Measurements from ENCODE around the gene LRRC4C.

LRRC4C gene

DNA sequence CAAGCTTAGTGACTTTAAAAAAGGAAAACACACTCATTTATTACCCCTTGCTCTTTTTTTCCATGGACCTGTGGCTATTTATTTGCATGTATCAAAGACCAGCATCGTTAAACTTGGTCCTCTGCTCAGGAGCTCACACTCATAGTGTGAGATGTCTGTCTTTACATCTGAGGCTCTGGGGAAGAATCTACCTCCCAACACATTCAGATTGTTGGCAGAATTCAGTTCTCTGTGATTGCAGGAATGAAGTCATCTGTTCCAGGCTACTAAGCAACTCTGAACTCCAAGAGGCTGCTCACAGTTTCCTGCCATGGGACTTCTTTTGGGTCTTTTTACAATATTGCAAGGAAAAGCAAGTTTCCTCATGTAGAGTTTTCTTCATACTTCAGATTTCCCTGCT lies 138.8 kb downstream of the LRRC4C start:
- no peak for DNase-seq

GRCh38 chr11:41320238-41320637 lies 139.2 kb downstream of the LRRC4C start:
- no peak for DNase-seq

DNA sequence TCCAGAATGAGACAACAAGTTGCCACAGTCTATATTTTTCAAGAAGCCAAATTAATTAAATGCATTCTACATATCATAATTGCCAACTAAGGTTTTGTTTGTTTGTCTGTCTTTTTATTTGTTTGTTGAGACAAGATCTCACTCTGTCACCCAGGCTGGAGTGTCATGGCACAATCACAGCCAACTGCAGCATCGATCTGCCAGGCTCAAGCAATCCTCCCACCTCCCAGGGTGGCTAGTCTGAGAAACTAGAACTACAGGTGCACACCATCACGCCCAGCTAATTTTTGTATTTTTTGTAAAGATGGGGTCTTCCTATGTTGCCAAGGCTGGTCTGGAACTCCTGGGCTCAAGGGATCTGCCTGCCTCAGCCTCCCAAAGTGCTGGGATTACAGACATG lies 140.0 kb downstream of the LRRC4C start:
- no peak for DNase-seq

- DNase-seq: no peak
Measured at GRCh38 chr11:41316751-41317150, 142.7 kb downstream of the LRRC4C start.

DNA sequence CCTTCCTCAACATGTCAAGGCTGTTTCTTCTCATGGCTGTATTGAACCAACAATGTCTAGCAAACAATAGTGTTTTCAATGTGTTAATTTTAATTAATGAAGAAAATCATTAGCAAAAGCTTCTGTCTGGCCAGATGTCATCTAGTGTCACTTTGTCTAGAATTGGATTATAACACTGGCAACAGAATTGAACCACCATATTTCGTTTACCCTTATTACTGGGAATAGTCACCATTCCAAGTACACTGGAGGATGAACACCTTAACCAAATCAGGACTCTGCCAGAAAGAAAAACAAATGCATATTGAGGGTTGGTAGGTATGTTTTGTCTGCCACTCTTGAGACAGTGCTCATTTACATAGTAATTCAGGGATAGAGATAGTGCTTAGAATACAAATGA lies 146.2 kb downstream of the LRRC4C start:
- DNase-seq: no peak

- no peak for DNase-seq
Measured at GRCh38 chr11:41309716-41310115, 149.7 kb downstream of the LRRC4C start.

DNA sequence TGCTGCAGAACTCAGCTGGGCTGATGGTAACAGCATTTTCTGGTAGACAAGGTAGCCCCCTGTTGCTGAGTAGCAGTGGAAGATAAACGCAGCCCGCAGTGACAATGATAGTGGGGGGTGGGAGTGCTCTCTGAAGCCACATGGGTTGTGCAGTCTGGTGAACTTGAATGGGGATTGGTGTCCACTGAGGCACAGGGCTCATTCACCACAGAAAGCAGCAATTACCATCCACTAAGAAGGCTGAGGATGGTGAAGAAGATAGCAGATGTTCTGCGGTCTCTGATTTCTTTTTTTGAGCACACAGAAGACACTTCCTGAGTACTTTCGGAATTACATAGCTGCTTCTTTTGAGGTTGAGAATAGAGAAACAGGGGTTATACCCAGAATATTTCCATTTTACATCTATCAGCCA lies 150.3 kb downstream of the LRRC4C start:
- no peak for DNase-seq

DNA sequence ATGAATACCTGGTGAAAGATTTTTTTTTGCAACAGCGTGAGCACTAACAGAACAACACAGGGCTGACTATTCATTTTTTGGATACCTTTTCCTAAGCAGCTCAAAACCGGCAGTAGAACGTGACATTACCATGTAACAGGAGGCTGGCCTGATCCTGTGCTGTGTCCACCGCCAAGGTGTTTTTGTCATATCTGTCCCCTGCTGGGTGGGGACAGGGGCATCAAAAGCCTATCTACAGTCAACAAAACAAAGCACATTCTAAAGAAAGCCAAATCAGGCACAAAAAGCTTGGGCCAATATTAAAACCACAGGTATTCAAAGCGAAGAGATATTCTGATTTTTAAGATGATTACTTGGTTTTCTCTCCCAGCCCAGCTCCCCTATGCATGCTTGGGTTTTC lies 151.2 kb downstream of the LRRC4C start:
- DNase-seq: no peak

GRCh38 chr11:41307296-41308080 lies 152.0 kb downstream of the LRRC4C start:
- DNase-seq: no peak

- no peak for DNase-seq
Measured at GRCh38 chr11:41306431-41306830, 153.0 kb downstream of the LRRC4C start.

GRCh38 chr11:41301023-41301422 lies 158.4 kb downstream of the LRRC4C start:
- no peak for DNase-seq

DNA sequence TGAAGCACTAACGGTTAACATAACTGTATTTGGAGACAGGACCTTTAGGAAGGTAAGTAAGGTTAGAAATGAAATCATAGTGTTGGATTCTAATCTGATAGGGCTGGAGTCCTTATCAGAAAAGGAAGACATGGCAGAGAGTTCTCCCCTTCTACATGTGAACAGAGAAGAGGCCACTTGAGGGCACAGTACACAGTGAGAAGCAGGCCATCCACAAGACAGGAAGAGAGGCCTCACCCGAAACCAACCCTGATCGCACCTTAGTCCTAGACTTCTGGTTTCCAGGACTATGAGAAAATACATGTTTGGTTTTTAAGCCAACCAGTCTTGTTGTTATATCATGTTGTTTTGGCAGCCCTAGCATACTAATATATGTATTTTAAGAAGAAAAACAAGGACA lies 170.0 kb downstream of the LRRC4C start:
- DNase-seq: no peak

DNA sequence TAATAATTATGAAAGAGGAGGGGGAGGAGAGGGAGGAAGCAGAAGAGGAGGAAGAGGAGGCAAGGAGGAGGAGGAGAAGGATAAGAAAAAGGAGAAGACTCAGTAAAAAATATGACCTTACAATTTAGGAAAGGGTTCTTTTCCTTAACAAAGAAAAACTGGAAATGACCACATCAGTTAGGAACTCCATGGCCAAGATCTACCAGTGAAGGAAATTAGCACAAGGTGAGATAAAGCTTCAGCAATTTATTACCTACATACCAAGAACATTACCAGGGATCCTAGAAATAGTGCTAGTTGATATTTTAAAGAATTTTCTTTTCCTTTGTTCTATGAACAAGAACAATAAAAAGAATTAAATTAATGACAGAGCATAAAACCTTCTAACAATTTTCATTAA lies 172.7 kb downstream of the LRRC4C start:
- no peak for DNase-seq

DNA sequence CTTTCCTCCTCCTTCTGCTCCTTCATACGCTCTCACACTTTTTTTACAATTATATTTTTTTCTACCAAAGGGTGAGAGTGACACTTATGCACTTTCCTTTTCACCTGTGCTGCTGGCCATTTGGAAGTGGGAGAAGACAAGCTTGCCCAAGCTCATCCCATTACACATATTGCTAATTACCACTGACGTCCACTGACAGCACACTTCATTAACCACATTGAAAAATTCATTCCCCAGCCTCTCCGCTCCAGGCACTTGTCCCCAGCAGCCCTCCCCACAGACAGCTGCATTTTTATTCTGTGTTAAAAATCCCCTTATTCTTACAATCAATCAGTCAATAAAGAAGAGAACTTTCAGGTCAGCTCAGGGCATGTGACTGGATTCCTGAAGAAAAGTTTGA lies 175.1 kb downstream of the LRRC4C start:
- DNase-seq: no peak

GRCh38 chr11:41283191-41283930 lies 176.1 kb downstream of the LRRC4C start:
- no peak for DNase-seq

GRCh38 chr11:41282395-41282794 lies 177.1 kb downstream of the LRRC4C start:
- DNase-seq: no peak

- DNase-seq: no peak
Measured at GRCh38 chr11:41281131-41281742, 178.2 kb downstream of the LRRC4C start.

- no peak for DNase-seq
Measured at GRCh38 chr11:41274831-41275230, 184.6 kb downstream of the LRRC4C start.

DNA sequence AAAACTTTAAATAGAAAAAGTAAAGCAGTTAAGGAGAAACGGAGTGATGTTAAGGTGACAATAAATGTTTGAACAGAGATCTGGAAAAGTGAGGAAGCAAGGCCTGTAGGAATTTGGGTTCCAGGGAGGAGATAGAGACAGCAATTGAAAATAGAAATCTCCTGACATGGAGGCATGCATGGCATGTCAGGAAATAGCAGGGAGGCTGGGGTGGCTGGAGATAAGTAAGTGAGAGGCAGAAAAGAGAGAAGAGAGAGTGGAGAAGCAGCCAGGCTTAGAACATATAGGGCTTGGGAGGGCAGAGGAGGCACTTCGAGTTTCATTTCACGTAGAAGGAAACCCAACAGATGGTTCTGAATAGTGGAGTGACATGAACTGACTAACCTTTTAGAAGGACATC lies 185.5 kb downstream of the LRRC4C start:
- no peak for DNase-seq

GRCh38 chr11:41267451-41267850 lies 192.0 kb downstream of the LRRC4C start:
- no peak for DNase-seq

- no peak for DNase-seq
Measured at GRCh38 chr11:41256041-41256440, 203.4 kb downstream of the LRRC4C start.

DNA sequence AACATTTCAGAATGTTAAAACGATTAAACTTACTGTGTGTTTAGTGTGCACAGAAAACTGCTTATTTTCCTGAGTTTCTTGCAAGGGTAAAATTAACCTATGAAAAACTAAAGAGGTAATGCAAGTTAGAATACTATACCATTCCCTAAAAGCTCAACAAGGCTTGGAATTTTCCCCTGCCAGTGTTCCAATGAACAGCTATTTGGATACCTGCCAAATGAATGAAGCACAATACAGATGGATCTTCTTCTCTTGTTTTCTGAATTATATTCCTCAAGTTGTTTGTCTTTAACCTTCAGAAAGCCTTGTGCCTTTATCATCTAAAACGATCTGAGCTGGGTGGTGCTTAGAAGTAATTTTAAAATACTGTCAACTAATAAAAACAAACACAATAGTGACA lies 204.5 kb downstream of the LRRC4C start:
- no peak for DNase-seq

GRCh38 chr11:41250408-41250935 lies 209.0 kb downstream of the LRRC4C start:
- no peak for DNase-seq

DNA sequence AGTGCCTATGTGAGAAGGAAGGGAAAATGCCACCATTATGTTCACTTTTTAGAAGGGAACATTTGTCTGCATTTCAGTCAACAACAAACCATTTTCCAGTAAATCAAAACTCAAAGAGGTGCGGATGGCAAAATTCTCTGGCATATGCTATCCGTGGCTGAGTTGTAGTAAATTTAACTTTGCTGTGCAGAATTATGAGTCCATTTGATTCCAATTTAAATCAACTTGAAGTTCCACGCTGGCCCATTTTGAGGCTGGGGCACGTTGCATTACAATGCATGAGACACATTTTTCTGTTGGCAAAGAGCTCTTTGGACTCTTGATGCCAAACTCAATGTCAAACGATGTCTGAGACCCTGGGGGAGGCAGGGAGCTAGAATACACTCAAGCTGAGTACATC lies 211.8 kb downstream of the LRRC4C start:
- no peak for DNase-seq
